ENCODE results near the gene SDK1.

Gene SDK1

DNA sequence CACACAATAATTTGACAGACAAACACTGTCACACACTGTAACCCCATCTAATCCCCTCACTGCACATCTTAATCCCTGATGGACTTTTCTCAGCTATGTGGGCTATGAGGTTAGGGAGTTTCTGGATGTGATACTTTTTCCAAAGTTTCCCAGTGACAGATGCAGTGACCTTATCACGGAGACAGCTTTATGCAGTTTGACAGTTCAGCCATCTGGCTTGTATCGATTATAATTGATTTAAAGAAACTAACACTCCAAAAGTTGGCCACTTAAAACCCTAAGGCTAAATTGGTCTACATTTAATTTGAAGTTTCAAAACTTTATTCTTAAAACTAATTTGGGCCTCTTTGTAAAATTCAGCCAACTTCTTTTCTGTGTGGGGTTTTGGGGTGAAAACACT, 196.7 kb downstream of the SDK1 start:
- TF ChIP-seq POLR2A (IDR thresholded peaks at IDR 0.05; ENCODE audit: low read length), result no peak
- no peak for TF ChIP-seq GATA1 (IDR thresholded peaks at IDR 0.05; ENCODE audit: low read depth, low read length)
- DNase-seq, result no peak

DNA sequence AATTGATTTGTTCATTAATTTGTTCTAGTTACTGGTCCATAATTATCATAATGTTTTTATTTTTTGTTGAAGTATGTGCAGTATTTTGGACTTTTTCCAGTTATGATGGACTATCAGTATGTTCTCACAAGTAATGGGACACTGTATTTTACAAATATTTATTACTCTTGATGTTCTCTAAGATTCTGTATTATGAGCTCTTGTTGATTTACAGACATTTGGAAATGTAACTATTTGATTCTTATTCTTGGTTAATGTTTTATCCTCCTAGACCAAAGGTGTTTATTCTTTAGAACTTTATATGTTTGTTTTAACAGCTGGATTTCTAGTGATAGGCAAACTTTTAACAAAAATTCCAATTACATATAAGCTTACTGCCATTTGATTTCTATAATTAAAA, 200.6 kb downstream of the SDK1 start:
- no peak for TF ChIP-seq GATA1 (IDR thresholded peaks at IDR 0.05; ENCODE audit: low read depth, low read length)
- no peak for TF ChIP-seq POLR2A (IDR thresholded peaks at IDR 0.05; ENCODE audit: low read length)
- DNase-seq, result no peak

DNA sequence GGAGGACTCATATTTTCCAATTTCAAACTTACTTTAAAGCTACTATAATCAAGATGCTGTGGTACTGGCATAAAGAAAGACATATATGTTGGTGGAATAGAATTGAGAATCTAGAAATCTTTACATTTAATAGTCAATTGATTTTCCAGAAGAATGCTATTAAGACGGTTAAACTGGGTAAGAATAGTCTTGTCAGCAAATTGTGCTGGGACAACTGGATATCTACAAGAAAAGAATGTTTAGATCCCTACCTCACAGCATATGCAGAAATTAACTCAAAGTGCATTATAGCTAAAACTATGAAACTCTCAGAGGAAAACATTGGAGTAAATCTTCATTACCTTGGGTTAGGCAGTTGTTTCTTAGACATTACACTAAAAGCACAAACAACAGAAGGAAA, 203.3 kb downstream of the SDK1 start:
- TF ChIP-seq GATA1 (IDR thresholded peaks at IDR 0.05; ENCODE audit: low read depth, low read length) (no peak), POLR2A (IDR thresholded peaks at IDR 0.05; ENCODE audit: low read length) (no peak)
- DNase-seq, result no peak

DNA sequence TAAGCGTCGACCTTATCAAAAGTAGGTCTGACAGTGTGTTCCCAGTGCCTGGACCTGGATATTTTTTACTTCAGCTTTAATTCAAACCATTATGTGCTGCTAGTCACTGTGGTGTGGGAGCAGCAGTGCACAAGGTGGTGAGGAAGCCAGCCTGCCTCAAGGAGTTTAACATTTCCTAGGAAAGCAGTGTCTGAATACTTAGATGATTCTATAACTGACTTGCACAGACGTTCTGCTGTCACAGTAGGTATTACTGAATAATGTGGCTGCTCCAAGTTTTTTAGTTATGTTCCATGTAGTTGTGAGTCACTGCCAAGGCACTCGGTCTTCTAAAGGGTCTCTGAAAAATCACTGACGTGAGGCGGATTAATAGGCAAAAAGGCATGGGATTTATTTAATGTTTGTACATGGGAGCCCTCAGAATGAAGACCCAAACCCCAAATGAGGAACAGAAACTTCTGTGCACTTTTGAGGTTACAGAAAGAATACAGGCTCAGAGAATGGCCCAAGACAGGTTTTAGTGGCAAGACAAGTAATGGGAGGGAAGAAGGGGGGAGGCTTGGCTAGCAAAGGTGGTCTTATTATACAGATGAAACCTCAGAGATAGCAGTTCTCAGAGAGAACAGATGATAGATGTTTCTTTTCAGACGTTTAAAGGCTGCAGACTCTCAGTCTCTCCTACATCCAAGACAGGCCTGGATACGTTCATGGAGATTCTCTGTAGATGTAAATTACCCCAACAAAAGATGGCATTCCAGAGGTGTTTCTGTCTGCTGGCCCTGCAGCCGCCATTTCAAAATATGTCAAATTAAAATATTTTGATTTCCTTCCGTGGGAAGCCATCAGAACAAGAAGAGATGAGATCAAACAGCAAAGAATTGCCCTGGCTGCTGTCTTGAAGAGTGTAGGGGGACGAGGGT, 209.3 kb downstream of the SDK1 start:
- TF ChIP-seq POLR2A (IDR thresholded peaks at IDR 0.05; ENCODE audit: low read length) (no peak), GATA1 (IDR thresholded peaks at IDR 0.05; ENCODE audit: low read depth, low read length) (no peak)
- DNase-seq, result no peak

DNA sequence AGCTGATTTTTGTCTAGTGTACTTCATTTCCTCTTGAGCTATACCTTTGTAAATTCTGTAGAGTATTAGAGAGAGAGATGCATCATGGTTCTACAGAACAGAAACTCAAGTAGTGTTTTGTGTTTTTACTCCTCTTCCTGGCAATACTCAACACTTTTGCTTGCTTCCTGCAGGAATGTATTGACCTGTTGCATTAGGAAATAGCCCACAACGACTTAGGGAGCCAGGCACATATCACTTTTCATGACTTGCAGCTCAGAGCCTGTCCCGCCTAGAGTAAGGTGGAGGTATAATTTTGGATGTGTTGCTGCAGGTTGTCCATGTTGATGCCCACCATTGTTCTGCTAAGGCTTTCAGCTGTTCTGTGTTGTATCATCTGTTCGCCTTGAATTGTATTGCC, 216.3 kb downstream of the SDK1 start:
- TF ChIP-seq GATA1 (IDR thresholded peaks at IDR 0.05; ENCODE audit: low read depth, low read length) (no peak), POLR2A (IDR thresholded peaks at IDR 0.05; ENCODE audit: low read length) (no peak)
- DNase-seq, result no peak

DNA sequence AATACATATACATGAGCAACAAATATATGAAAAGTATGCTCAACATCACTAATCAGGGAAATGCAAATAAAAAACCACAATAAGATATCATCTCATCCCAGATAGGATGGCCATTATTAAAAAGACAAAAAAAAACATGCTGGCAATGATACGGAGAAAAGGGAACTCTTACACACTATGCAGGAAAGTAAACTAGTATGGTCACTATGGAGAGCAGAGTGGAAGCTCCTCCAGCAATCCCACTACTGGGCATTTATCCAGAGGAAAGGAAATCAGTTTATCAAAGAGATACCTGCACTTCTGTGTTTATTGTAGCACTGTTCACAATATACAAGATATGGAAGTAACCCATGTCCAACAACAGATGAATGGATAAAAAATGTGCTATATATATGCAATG, 217.5 kb downstream of the SDK1 start:
- no peak for DNase-seq
- TF ChIP-seq GATA1 (IDR thresholded peaks at IDR 0.05; ENCODE audit: low read depth, low read length) (no peak), POLR2A (IDR thresholded peaks at IDR 0.05; ENCODE audit: low read length) (no peak)

DNA sequence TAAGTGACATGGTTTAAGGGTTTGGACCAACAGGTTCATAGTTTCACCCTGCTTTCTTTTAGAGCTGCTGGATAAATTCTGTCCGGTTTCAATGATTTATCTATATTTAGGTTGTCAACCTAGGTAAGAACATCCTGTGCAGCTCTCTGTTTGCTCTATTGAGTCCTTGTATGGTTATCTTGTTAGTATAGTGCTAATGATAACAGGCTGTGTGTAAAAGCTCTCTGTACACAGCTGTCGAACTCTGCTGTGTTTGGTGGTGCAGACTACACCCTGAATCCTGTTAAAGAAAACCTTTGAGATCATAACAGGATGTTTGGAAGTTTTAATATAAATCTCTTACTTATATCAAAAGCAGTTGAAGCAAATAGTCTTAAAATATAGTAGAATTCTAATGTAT, 219.2 kb downstream of the SDK1 start:
- TF ChIP-seq GATA1 (IDR thresholded peaks at IDR 0.05; ENCODE audit: low read depth, low read length) (no peak), POLR2A (IDR thresholded peaks at IDR 0.05; ENCODE audit: low read length) (no peak)
- DNase-seq, result no peak

DNA sequence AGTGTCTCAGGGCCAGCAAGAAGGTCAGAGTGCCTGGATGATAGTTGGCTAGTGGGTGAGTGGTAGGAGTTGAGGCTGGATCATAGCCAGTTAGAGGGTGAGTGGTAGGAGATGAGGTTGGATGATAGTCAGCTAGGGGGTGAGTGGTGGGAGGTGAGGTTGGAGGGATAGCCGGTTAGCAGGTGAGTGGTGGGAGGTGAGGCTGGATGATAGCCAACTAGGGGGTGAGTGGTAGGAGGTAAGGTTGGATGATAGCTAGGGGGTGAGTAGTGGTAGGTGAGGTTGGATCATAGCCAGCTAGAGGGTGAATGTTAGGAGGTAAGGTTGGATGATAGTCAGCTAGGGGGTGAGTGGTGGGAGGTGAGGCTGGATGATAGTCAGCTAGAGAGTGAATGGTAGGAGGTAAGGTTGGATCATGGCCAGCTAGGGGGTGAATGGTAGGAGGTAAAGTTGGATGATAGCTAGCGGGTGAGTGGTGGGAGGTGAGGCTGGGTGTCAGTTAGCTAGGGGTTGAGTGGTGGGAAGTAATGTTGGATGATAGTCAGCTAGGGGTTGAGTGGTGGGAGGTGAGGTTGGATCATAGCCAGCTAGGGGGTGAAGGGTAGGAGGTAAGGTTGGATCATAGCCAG, 226.6 kb downstream of the SDK1 start:
- no peak for DNase-seq
- TF ChIP-seq POLR2A (IDR thresholded peaks at IDR 0.05; ENCODE audit: low read length), result no peak
- TF ChIP-seq GATA1 (IDR thresholded peaks at IDR 0.05; ENCODE audit: low read depth, low read length), result no peak

DNA sequence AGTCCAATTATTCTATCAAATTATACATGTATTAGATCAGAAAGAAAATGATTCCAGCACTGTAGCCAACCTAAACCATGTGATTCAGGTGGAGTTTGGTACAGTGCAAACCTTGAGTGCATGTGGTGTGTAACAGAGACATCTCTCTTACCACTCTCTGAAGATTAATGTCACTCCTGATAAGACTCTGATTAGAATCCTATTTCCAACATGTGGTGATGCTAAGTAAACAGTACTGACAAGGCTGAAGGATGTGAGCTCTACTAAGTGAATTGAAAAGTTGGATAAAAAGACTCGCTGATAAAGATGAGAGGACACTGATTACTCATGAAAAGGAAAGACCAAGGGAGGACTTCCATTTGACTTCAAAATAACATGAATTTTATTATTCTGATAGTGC, 232.0 kb downstream of the SDK1 start:
- DNase-seq, result no peak
- TF ChIP-seq POLR2A (IDR thresholded peaks at IDR 0.05; ENCODE audit: low read length), result no peak
- TF ChIP-seq GATA1 (IDR thresholded peaks at IDR 0.05; ENCODE audit: low read depth, low read length), result no peak

DNA sequence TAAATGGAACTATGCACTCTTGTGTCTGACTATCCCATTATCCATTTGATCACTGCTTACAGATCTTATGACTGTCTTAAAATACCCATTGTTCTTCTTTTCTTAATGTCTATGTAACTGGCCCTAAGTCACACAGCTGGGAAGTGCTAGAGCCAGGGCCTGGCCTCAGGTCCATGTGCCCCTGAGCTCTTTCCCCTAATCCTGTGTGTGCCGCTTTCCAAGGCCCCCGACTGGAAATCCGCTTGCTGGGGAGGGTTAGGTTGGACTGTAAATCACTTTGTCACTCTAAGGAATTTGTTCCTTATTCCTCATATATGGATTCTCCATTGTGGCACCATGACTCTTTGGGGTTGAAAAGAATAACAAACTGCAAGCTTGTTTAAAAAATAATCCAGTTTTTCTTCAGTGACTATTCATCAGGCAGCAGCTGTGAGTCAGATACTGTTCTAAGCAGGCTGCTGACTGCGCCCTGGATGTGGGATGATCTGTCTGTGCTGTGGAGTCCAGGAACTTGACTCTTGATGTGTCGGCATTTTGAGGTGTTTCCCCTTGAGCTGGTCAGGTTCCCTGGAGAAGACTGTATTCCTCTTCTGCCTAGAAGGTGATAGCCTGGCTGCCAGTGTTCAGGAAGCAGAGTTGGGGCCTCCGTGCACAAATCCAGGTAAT, 236.3 kb downstream of the SDK1 start:
- DNase-seq, result no peak
- no peak for TF ChIP-seq POLR2A (IDR thresholded peaks at IDR 0.05; ENCODE audit: low read length)
- no peak for TF ChIP-seq GATA1 (IDR thresholded peaks at IDR 0.05; ENCODE audit: low read depth, low read length)

DNA sequence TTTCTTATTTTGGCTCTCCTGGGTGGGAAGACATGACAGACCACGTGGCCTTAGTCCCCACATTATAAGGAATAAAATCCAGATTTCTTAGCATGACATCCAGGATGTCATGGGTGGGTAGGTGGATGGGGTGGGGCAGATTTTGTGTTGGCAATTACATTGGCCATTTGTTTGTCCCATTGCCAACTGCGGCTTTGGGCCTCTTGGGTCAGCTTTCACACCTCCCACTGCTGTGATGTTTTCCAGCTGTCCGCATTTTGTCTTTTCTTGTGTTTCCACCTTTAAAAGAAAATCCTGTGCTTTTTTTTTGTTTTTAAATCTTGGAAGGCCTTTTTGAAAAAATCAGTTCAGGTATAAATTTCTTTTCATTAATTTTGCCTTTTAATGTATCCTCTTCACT, 237.0 kb downstream of the SDK1 start:
- TF ChIP-seq POLR2A (IDR thresholded peaks at IDR 0.05; ENCODE audit: low read length) (no peak), GATA1 (IDR thresholded peaks at IDR 0.05; ENCODE audit: low read depth, low read length) (no peak)
- no peak for DNase-seq

DNA sequence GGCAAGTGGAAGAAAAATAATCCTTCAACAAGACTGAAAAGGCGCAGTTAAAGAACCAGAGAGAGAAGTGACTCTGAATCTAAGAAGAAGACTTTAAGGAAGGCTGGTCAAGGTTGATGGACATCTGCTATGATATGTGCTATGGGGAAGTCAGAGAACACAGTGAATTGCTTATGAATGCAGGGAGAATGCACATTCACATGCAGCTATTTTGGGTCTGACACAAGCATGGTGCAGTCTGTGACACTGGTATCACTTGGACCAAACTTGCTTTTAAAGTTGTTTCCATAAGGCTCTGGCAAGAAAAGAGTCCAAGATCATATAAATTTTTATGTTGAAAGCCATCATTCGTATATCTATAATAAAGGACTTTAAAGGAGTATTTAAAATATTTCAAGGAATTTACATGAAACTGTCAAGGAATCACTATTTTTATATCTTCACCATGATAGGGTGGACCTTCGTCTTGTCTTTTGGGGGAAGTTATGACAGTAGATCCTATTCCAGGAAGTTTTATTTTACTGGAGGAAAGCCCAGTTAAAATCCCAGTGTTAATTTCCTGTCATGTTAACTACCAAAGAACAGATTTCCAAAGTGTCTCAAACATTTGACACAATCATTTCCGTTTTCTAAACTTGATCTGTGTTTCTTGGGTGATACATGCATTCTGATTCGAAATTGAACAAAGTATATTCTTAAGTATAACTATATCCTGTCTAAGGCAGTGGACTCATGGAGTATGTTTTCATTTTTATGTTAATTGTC, 239.6 kb downstream of the SDK1 start:
- DNase-seq, result no peak
- TF ChIP-seq POLR2A (IDR thresholded peaks at IDR 0.05; ENCODE audit: low read length), result no peak
- no peak for TF ChIP-seq GATA1 (IDR thresholded peaks at IDR 0.05; ENCODE audit: low read depth, low read length)

DNA sequence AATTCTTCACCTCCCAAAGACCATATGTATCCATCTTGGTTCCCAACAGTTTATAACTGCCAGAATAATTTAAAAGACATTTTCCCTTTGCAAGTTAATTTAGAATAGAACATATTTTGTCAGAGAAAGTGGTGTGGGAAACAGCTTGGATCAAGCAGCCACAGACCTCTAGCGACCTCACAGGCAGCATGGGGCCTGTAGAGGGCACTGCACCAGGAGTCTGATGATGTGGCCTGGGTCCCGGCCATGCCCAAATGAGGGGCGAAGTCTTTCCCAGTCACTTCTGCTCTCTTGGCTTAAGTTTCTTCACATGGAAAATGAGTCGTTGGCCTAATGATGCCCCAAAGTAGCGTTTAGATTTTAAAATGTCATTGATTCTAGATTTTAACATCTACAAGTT, 243.2 kb downstream of the SDK1 start:
- DNase-seq, result no peak
- TF ChIP-seq GATA1 (IDR thresholded peaks at IDR 0.05; ENCODE audit: low read depth, low read length), result no peak
- TF ChIP-seq POLR2A (IDR thresholded peaks at IDR 0.05; ENCODE audit: low read length), result no peak

DNA sequence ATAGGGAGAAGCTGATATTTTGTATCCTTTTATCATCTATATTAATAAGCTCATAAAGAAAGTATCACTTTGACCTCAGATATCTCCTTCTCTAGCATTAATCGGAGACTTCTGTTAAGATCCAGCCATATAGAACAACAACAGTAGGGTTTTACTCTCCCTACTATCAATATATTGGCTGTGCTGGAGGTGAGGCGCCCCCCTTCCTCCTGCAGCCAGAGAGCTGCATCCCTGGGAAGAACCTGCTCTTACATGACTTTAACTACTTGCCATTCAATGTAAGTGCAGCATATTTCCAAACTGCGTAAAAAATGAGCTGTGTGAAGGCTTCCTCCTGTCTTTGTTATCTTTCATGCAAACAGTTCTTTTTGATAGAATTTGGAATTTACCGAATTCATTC, 247.8 kb downstream of the SDK1 start:
- no peak for TF ChIP-seq GATA1 (IDR thresholded peaks at IDR 0.05; ENCODE audit: low read depth, low read length)
- TF ChIP-seq POLR2A (IDR thresholded peaks at IDR 0.05; ENCODE audit: low read length), result no peak
- DNase-seq, result no peak
